Right atrium auricular region (tissue), 2 donors: Measurements from ENCODE around the gene JCAD. TPM values are rescaled to one million over a fixed set of nuclear protein-coding genes. Genes with fewer than 3 reads are reported as not detected.
"Not testable (repeated sequence)": the region's sequence is repeated elsewhere in the genome, so short reads cannot be mapped to it uniquely, and the experiment has no call there.

Experiments used
- DNase-seq: peaks from one replicate; pipeline ENCODE4 v3.0.0-alpha.2; 2019; ENCODE audit warnings: low spot score
- H3K27ac ChIP-seq, 2 donors: fragments of 200-600 bp; sonication (generic); 1 replicate in 1 of 2; 2 replicates in 1 of 2; pipeline ENCODE4 v1.5.1; 2016 to 2019
- H3K27me3 ChIP-seq, 2 donors: fragments of 200-600 bp; sonication (generic); one replicate each; pipeline versions ENCODE4 v1.5.1 to v1.6.0; 2017 to 2019
- H3K36me3 ChIP-seq: fragments of 200-600 bp; sonication (generic); one replicate; pipeline ENCODE4 v1.5.1; 2016
- H3K4me1 ChIP-seq, 2 donors: fragments of 200-600 bp; sonication (generic); one replicate each; pipeline versions ENCODE4 v1.5.1 to v1.6.0; 2017 to 2019
- H3K4me3 ChIP-seq, 2 donors: fragments of 200-600 bp; sonication (generic); 1 replicate in 1 of 2; 2 replicates in 1 of 2; pipeline ENCODE4 v1.5.1; 2017 to 2019; ENCODE audit warnings: mild to moderate bottlenecking in 1 of 2, moderate library complexity in 1 of 2
- H3K9me3 ChIP-seq, 2 donors: fragments of 200-600 bp; sonication (generic); one replicate each; pipeline ENCODE4 v1.5.1; 2019
- CTCF ChIP-seq, 2 donors: fragments of 200-600 bp; sonication (generic); IDR thresholded peaks; one replicate each; pipeline ENCODE4 v1.5.1; 2019; ENCODE audit warnings: antibody characterized with exemption in 2 of 2
- total RNA-seq, 2 donors: library from RNA; depleted of rRNA; stranded (reverse); fragments of >200 nt; gene quantifications; one replicate each; pipeline ENCODE4 v1.1.0, GENCODE V29; 2016

The JCAD gene
- total RNA-seq, 2 donors from 2014 or later, result 34.1 to 39.8 TPM

- no peaks in the 10 kb centered on the region for H3K36me3 ChIP-seq
- TF ChIP-seq CTCF (IDR thresholded peaks at IDR 0.05), result no peak
- no peak overlapping the region for H3K4me3 ChIP-seq
- no peaks in the 10 kb centered on the region for H3K9me3 ChIP-seq
- no peak overlapping the region for H3K27ac ChIP-seq
- DNase-seq, result no peak
- H3K27me3 ChIP-seq, result no peaks in the 10 kb centered on the region
- H3K4me1 ChIP-seq, result peaks cover 0 to 4% of the 10 kb centered on the region in 2 donors
Observed at GRCh38 chr10:29991382-29991781, 68.0 kb downstream of the JCAD start.

- no peak for DNase-seq
- TF ChIP-seq CTCF (IDR thresholded peaks at IDR 0.05), result no peak
- H3K4me1 ChIP-seq, result no peaks in the 10 kb centered on the region
- H3K9me3 ChIP-seq, result peaks cover 5 to 10% of the 10 kb centered on the region in 2 donors
- H3K4me3 ChIP-seq, result no peak overlapping the region
- H3K36me3 ChIP-seq, result no peaks in the 10 kb centered on the region
- H3K27me3 ChIP-seq, result no peaks in the 10 kb centered on the region
- no peak overlapping the region for H3K27ac ChIP-seq
Observed at GRCh38 chr10:29987471-29987870, 71.9 kb downstream of the JCAD start.

GRCh38 chr10:29982997-29983648, 76.3 kb downstream of the JCAD start:
- Histone ChIP-seq H3K9me3 (peaks cover 5 to 16% of the 10 kb centered on the region in 2 donors), H3K27ac (no peak overlapping the region)

GRCh38 chr10:29981510-29981909, 77.9 kb downstream of the JCAD start:
- Histone ChIP-seq H3K4me1 (peaks cover 0 to 5% of the 10 kb centered on the region in 2 donors), H3K4me3 (no peak overlapping the region), H3K36me3 (no peaks in the 10 kb centered on the region), H3K9me3 (peaks cover 5 to 16% of the 10 kb centered on the region in 2 donors), H3K27me3 (no peaks in the 10 kb centered on the region), H3K27ac (no peak overlapping the region)
- TF ChIP-seq CTCF (IDR thresholded peaks at IDR 0.05), result no peak
- DNase-seq, result no peak

More at GRCh38 chr10:29982997-29983648, 76.3 kb downstream of the JCAD start:
- Histone ChIP-seq H3K4me1 (peaks cover 0 to 5% of the 10 kb centered on the region in 2 donors), H3K4me3 (no peak overlapping the region), H3K36me3 (no peaks in the 10 kb centered on the region), H3K27me3 (no peaks in the 10 kb centered on the region)
- no peak for DNase-seq
- no peak for TF ChIP-seq CTCF (IDR thresholded peaks at IDR 0.05)

- H3K9me3 ChIP-seq, result peaks cover 5 to 16% of the 10 kb centered on the region in 2 donors
- no peak overlapping the region for H3K27ac ChIP-seq
- no peaks in the 10 kb centered on the region for H3K27me3 ChIP-seq
- no peak for TF ChIP-seq CTCF (IDR thresholded peaks at IDR 0.05)
- no peak for DNase-seq
- H3K4me1 ChIP-seq, result peaks cover 0 to 5% of the 10 kb centered on the region in 2 donors
- no peak overlapping the region for H3K4me3 ChIP-seq
- H3K36me3 ChIP-seq, result no peaks in the 10 kb centered on the region
Observed at GRCh38 chr10:29980084-29980483, 79.3 kb downstream of the JCAD start.

- H3K4me1 ChIP-seq, H3K27me3 ChIP-seq, H3K27ac ChIP-seq: not testable (repeated sequence)
Observed at GRCh38 chr10:29979421-29979779, 80.0 kb downstream of the JCAD start.

More at GRCh38 chr10:29979421-29979779, 80.0 kb downstream of the JCAD start:
- DNase-seq, H3K36me3 ChIP-seq, H3K4me3 ChIP-seq: not testable (repeated sequence)
- H3K9me3 ChIP-seq, result peaks cover 5 to 23% of the 10 kb centered on the region in 2 donors
